ENCODE measurements around the gene MEIS1. TPM values are rescaled to one million over a fixed set of nuclear protein-coding genes. Genes with fewer than 3 reads are reported as not detected.

The MEIS1 gene
- total and polyA plus RNA-seq, 4 donors, result 9.0 to 158 (median 41.0) TPM

GRCh38 chr2:66531155-66531554 is 96.2 kb downstream of the MEIS1 start:
- Histone ChIP-seq H3K27ac (ENCODE audit: low read depth in 1 of 2, low read length in 1 of 2) (no peak overlapping the region), H3K36me3 (ENCODE audit: control insufficient read depth in 4 of 4, insufficient read depth in 4 of 4, low read length in 4 of 4) (peaks cover 0 to 37% (median 12%) of the 10 kb centered on the region in 4 donors), H3K27me3 (ENCODE audit: control insufficient read depth in 3 of 3, insufficient read depth in 3 of 3, low read length in 2 of 3) (no peaks in the 10 kb centered on the region), H3K4me3 (no peak overlapping the region), H3K4me1 (ENCODE audit: control insufficient read depth in 5 of 5, insufficient read depth in 5 of 5, low read length in 5 of 5) (peaks cover 0 to 53% (median 11%) of the 10 kb centered on the region in 5 donors), H3K9me3 (ENCODE audit: control insufficient read depth in 4 of 4, insufficient read depth in 3 of 4, low read length in 3 of 4) (no peaks in the 10 kb centered on the region), H3K9ac (ENCODE audit: insufficient read depth in 1 of 2, low read length in 2 of 2) (no peak overlapping the region)
- no peak for DNase-seq
- no peak for ATAC-seq (ENCODE audit: insufficient read depth, low FRiP score)
- TF ChIP-seq CTCF (IDR thresholded peaks at IDR 0.05; ENCODE audit: control extremely low read depth, extremely low read depth), result no peak
- 94 to 95% methylated on average over 1 of the region's 1 CpG for WGBS, 2 donors

- no peaks in the 10 kb centered on the region for H3K27me3 ChIP-seq (ENCODE audit: control insufficient read depth in 3 of 3, insufficient read depth in 3 of 3, low read length in 2 of 3)
- ATAC-seq (ENCODE audit: insufficient read depth, low FRiP score) (no peak), DNase-seq (peak in 1 of 3 donors; percentile 65)
- H3K9ac ChIP-seq (ENCODE audit: insufficient read depth in 1 of 2, low read length in 2 of 2), result no peak overlapping the region
- no peak for TF ChIP-seq CTCF (IDR thresholded peaks at IDR 0.05; ENCODE audit: control extremely low read depth, extremely low read depth)
- H3K4me3 ChIP-seq, result no peak overlapping the region
- H3K9me3 ChIP-seq (ENCODE audit: control insufficient read depth in 4 of 4, insufficient read depth in 3 of 4, low read length in 3 of 4), result no peaks in the 10 kb centered on the region
- H3K4me1 ChIP-seq (ENCODE audit: control insufficient read depth in 5 of 5, insufficient read depth in 5 of 5, low read length in 5 of 5), result peaks cover 0 to 52% (median 11%) of the 10 kb centered on the region in 5 donors
- no peak overlapping the region for H3K27ac ChIP-seq (ENCODE audit: low read depth in 1 of 2, low read length in 1 of 2)
- 89 to 92% methylated on average over 13 of the region's 13 CpGs for WGBS, 2 donors
- peaks cover 0 to 34% (median 12%) of the 10 kb centered on the region in 4 donors for H3K36me3 ChIP-seq (ENCODE audit: control insufficient read depth in 4 of 4, insufficient read depth in 4 of 4, low read length in 4 of 4)
Measured at GRCh38 chr2:66531567-66531966, 96.6 kb downstream of the MEIS1 start.

- ATAC-seq (ENCODE audit: insufficient read depth, low FRiP score) (no peak), DNase-seq (no peak)
- H3K27ac ChIP-seq (ENCODE audit: low read depth in 1 of 2, low read length in 1 of 2), result no peak overlapping the region
- 67 to 79% methylated on average over 11 of the region's 11 CpGs for WGBS, 2 donors
- no peaks in the 10 kb centered on the region for H3K27me3 ChIP-seq (ENCODE audit: control insufficient read depth in 3 of 3, insufficient read depth in 3 of 3, low read length in 2 of 3)
- no peak overlapping the region for H3K4me3 ChIP-seq
- no peak overlapping the region for H3K9ac ChIP-seq (ENCODE audit: insufficient read depth in 1 of 2, low read length in 2 of 2)
- peaks cover 0 to 2% (median 0%) of the 10 kb centered on the region in 4 donors for H3K9me3 ChIP-seq (ENCODE audit: control insufficient read depth in 4 of 4, insufficient read depth in 3 of 4, low read length in 3 of 4)
- TF ChIP-seq CTCF (IDR thresholded peaks at IDR 0.05; ENCODE audit: control extremely low read depth, extremely low read depth), result no peak
- H3K36me3 ChIP-seq (ENCODE audit: control insufficient read depth in 4 of 4, insufficient read depth in 4 of 4, low read length in 4 of 4), result peaks cover 0 to 30% (median 6%) of the 10 kb centered on the region in 4 donors
- peaks cover 0 to 58% (median 2%) of the 10 kb centered on the region in 5 donors for H3K4me1 ChIP-seq (ENCODE audit: control insufficient read depth in 5 of 5, insufficient read depth in 5 of 5, low read length in 5 of 5)
Measured at GRCh38 chr2:66532972-66533868, 98.3 kb downstream of the MEIS1 start.
